CD4-positive, alpha-beta T cell treated with Interleukin-2 at 100 ng/mL for 4 hours (primary cell): ENCODE measurements around the gene SLK.
A peak's percentile ranks its signal among the peaks of the same experiment; 100 is the strongest.

ENCODE experiments used
- DNase-seq: peaks from one replicate; pipeline ENCODE4 v3.0.0-alpha.2; 2020; ENCODE audit warnings: low spot score

Gene SLK

DNA sequence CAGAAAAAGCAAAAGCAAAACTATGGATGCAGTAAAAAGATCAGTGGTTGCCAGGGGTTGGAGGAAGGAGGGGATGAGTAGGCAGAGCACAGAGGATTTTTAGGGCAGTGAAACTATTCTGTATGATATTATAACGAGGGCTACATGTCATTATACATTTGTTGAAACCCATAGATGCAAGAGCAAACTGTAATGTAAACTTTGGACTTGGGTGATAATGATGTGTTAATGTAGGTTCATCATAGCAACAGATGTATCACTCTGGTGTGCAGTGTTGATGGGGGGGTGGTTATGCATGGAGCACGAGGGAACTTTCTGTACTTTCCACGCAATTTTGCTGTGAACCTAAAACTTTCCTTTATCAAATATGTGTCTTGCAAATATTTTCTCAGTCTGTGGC, 23.2 kb downstream of the SLK start:
- DNase-seq: no peak

DNA sequence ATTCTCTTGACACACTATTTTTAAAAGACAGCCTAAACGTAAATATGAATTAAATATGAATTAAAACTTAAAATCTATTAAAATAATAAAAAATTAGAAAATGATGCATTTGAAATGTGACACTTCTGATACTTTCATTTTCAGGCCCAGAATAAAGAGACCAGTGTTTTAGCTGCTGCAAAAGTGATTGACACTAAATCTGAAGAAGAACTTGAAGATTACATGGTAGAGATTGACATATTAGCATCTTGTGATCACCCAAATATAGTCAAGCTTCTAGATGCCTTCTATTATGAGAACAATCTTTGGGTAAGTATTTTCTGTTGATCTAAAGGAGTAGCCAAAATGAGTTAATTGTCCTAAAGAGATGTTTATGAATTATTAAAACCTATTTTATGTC, 23.6 kb downstream of the SLK start:
- no peak for DNase-seq

- no peak for DNase-seq
Observed at GRCh38 chr10:103991393-103992128, 24.6 kb downstream of the SLK start.

DNA sequence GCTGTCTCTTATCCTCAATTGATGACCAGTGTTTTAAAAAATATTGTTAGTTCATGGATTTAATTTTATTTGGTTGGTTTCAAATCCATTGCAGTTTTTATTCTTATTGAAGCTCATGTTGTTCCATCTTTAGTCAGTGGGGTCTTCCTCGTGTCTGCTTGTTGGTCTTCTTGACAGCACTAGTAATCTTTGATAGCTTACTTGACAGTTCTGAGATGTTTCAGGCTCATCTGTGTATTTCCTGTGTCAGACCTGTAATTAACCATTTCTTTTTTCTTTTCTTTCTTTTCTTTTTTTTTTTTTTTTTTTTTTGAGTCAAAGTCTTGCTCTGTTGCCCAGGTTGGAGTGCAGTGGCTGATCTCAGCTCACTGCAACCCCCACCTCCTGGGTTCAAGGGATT, 28.2 kb downstream of the SLK start:
- DNase-seq: no peak

DNA sequence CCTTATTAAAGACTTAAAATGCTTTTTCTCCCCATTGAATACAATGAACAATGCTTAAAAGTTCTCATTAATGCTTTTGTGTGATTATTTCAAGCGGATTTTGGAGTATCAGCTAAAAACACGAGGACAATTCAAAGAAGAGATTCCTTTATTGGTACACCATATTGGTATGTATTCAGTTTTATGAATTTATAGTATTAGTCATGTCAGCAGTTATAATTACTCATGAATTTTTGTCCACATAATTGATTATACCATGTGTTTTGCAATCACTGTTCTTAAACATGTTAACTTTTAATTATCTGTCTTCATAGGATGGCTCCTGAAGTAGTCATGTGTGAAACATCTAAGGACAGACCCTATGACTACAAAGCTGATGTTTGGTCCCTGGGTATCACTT, 31.9 kb downstream of the SLK start:
- no peak for DNase-seq

DNA sequence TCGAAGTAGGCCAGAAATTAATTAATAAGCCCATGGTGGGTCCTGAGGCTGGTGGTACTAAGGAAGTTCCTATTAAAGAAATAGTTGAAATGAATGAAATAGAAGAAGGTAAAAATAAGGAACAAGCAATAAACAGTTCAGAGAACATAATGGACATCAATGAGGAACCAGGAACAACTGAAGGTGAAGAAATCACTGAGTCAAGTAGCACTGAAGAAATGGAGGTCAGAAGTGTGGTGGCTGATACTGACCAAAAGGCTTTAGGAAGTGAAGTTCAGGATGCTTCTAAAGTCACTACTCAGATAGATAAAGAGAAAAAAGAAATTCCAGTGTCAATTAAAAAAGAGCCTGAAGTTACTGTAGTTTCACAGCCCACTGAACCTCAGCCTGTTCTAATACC, 36.0 kb downstream of the SLK start:
- no peak for DNase-seq

- DNase-seq: no peak
Observed at GRCh38 chr10:104005172-104005863, 38.4 kb downstream of the SLK start.

DNA sequence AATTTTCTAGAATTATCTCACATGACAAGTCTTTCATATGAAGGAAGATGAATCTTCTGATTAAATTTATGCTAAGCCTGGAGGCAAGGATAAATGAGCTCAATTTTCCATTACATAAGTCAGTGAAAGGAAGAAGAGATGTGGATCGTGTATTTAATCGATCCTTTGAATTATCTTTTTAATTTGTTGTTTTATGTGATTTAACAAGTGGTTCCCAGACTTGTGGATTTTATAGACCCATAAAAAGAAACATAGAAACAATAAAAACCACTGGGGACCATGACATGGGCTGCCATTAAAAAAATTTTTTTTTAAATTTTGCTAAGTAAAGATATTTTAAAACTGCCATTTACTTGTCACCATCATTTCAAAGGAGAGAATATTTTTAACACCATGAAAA, 45.0 kb downstream of the SLK start:
- DNase-seq: no peak

GRCh38 chr10:104013489-104013888, 46.5 kb downstream of the SLK start:
- DNase-seq: no peak

GRCh38 chr10:104014176-104014575, 47.2 kb downstream of the SLK start:
- no peak for DNase-seq

GRCh38 chr10:104016661-104017060, 49.7 kb downstream of the SLK start:
- DNase-seq: no peak

- no peak for DNase-seq
Observed at GRCh38 chr10:104018471-104018870, 51.5 kb downstream of the SLK start.

- DNase-seq: no peak
Observed at GRCh38 chr10:104020020-104020419, 53.1 kb downstream of the SLK start.

- DNase-seq: no peak
Observed at GRCh38 chr10:104021246-104021645, 54.3 kb downstream of the SLK start.

DNA sequence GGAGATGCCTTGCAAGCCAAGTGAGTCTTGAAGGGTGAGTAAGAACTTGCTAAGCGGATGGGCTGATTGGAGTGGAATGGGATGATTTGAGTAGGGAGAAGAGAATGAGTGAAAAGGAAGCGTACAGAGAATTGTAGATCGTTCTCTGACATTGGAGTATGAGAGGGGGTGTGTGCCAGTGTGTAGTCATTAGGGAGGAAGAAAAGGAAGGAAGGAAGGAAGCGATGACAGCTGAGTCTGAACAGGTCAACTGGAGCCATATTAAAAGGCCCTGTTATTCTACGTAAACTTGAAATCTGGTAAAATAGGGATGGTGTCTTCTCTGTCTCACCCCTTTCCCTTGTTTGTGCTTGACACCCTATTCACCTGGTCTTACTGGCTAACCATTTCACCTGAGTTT, 55.1 kb downstream of the SLK start:
- no peak for DNase-seq

DNA sequence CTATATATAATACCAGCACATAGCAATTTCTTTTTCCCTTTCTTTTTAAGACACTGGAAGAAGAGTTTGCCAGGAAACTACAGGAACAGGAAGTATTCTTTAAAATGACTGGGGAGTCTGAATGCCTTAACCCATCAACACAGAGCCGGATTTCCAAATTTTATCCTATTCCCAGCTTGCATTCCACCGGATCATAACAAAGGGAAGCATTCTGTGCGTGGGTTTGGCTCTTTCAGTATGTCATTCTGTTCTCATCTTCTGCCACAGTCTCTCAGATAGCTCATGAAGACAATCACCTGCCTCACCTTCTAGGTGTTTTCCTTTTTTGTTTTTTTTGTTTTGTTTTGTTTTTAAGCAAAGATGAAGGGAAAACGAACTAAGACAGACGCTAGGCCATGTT, 58.6 kb downstream of the SLK start:
- no peak for DNase-seq

DNA sequence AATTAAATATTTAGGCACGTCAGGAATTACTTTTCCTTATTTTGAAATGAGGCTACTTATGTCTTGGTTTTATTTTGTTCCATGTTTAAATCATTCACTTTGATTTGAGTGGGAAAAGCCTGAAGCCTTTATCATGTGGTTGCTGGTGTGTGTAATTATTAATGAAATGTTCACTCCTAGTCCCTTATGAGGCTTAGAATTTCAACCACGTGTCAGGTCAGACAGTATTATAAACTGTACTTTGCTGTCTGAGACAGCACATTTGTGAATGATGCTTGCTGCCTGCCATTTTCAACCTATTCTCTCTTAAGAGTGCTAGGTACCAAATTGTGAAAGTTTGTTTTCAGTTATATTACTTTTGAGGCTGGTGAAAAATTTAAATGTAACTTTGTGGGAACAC, 59.8 kb downstream of the SLK start:
- no peak for DNase-seq

- DNase-seq: peak; percentile 13
Observed at GRCh38 chr10:104028146-104028545, 61.2 kb downstream of the SLK start.

DNA sequence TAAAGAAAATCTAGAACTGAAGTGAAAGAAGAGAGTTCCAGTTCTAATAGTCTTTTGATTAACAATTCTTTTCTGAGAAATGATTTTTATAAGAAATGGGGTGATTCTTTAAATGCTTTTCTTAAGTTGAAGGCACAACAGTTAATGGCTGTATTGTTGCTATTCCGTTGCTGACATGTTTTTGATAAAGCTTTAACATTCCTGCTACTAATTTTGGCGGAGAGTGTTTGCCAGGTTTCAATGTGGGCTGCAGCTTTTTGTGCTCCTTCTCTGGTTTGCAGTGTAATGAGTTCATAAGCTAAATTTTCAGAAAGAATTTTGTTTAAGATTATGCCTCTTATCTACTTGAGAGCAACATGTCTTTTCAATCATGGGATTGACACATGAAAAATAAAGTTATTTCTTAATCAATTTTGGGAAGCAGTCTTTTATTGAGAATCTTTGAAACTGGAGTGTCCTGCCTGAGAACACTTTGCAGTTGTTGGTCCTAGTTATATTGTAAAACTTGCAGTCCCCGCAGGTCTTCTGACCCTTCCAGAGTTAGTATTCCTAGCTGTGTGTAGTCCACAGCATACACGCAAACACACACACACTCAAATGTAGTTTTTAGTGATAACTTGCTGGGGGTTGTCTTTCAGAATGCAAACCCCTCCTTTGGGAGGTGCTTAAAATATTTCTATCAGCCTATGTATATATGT, 62.0 kb downstream of the SLK start:
- DNase-seq: no peak

DNA sequence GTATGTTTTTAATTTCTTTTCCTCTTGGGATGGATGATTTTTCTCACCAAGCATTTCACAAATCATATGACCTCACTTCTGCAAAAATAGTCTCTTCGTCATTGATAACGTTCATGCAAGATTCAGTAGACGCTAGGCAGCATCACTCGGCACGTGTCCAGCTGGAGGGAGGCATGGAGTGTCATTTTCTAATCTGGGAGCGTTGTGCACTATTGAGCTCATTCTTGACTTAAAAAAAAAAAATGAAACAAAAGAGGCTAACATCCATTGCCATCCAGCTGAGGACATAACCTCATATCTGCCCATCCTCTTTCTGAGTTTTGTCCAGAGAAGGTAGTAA, 62.6 kb downstream of the SLK start:
- DNase-seq: no peak

GRCh38 chr10:104031631-104032030, 64.7 kb downstream of the SLK start:
- DNase-seq: no peak

- no peak for DNase-seq
Observed at GRCh38 chr10:104032144-104032775, 65.3 kb downstream of the SLK start.

GRCh38 chr10:104033401-104033930, 66.5 kb downstream of the SLK start:
- DNase-seq: no peak
